Measurements from ENCODE around the gene RETNLB.

RETNLB gene, protein sequence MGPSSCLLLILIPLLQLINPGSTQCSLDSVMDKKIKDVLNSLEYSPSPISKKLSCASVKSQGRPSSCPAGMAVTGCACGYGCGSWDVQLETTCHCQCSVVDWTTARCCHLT

GRCh38 chr3:108757404-108757982 lies at the start of gene RETNLB:
RETNLB (minus strand) TSS chr3:108757410; CDS start chr3:108757185, 225 bp downstream.
- H3K4me3 ChIP-seq (ENCODE audit: low read depth, low read length), result no peak within 1 kb of the TSS

- H3K4me3 ChIP-seq (ENCODE audit: low read depth, low read length), result no peak overlapping the region
Observed at GRCh38 chr3:108806316-108806715, 49.1 kb upstream of the RETNLB start.

DNA sequence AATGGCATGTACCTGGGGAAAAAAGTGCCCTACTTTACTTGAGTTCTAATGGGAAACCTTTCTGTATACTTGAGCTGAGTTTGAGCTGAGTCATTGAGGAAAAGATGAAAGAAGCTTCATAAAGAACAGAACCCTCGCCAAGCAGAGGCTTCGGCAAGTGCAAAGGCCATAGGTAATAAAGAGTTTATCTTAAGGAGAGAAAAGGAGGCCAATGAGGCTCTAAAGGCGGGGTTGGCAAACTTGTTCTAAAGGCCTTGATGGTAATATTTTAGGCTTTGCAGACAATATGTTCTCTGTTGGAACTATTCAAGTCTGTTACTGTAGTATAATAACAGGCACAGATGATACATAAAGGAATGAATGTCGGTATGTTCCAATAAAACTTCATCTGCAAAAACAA lies 47.8 kb upstream of the RETNLB start:
- no peak overlapping the region for H3K4me3 ChIP-seq (ENCODE audit: low read depth, low read length)

- no peak overlapping the region for H3K4me3 ChIP-seq (ENCODE audit: low read depth, low read length)
Observed at GRCh38 chr3:108804437-108804836, 47.2 kb upstream of the RETNLB start.

GRCh38 chr3:108791473-108791872 lies 34.3 kb upstream of the RETNLB start:
- no peak overlapping the region for H3K4me3 ChIP-seq (ENCODE audit: low read depth, low read length)

GRCh38 chr3:108780235-108780634 lies 23.0 kb upstream of the RETNLB start:
- no peak overlapping the region for H3K4me3 ChIP-seq (ENCODE audit: low read depth, low read length)

DNA sequence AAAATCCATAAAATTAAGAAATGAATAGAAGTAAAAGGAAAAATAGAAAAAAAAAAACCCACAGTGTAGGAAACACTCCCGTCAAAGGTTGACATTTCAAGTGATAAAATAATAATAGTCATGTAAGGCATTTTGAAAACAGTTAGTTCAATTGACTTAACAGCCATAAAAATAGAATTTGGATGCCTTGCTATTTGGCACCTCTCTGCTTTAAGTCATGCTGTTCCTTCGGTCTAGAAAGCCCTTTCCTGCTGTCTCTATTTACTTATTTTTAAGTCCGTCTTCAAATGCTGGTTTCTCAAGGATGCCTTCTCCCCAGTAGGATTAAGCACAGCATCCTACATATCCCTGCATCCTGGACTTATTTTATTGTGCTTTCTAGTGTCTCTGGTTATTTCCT lies 22.3 kb upstream of the RETNLB start:
- no peak overlapping the region for H3K4me3 ChIP-seq (ENCODE audit: low read depth, low read length)

DNA sequence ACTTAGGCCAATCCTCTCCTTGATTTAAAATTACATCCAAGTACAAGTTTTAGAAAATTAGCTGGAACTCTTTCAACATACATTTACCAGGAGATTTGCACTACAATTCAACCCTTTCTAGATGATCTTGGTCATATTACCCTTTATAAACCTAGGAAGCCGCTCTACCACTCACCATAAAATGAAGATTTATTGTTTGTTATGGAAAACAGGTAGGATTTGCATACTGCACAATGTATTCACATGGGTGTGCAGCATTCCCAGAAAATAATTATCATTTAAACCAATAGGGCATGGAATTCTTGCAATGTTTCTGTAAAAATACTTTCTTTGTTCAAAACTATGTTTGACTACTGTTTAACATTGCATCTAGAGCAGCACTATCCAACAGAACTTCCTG lies 18.4 kb upstream of the RETNLB start:
- no peak overlapping the region for H3K4me3 ChIP-seq (ENCODE audit: low read depth, low read length)

DNA sequence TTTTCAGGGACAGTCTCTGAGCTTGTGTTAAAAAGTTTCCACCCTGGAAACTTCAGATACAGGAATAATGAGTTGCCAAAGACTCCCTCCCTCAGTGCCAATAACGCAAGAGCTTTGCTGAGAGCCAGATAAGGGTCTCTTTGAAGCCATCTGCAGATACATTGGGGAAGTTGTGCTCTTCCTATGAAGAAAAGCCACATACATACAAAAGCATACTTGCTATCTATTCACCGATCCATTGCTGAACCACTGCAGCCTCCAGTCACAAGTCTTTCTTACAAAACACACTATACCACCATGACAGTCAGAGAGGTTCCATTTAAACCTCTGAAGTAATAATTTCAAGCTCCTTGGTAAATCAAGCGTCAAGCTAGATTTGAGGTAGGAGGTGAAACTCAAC lies 10.0 kb upstream of the RETNLB start:
- no peak overlapping the region for H3K4me3 ChIP-seq (ENCODE audit: low read depth, low read length)

GRCh38 chr3:108755686-108756085 lies 1.5 kb downstream of the RETNLB start:
- no peak overlapping the region for H3K4me3 ChIP-seq (ENCODE audit: low read depth, low read length)

GRCh38 chr3:108744762-108745161 lies 12.4 kb downstream of the RETNLB start:
- no peak overlapping the region for H3K4me3 ChIP-seq (ENCODE audit: low read depth, low read length)

DNA sequence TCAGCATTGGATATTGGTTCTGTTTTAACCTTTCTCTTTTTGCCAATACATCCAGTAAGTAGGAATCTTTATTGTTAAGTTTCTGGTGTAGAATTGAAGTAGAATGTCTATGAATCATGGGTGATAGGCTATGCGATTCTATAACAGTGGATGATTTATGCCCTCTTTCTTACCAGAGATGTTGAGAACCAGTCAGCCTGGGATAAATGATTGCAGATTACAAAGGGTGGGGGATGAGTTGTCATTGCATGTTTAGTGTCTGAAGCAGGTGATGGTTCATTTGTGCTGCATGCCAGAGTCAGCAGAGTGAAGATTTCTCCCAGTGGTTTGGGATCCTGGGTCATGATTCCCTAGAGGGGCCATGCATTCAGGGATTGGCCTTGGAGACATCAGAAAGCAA lies 14.3 kb downstream of the RETNLB start:
- no peak overlapping the region for H3K4me3 ChIP-seq (ENCODE audit: low read depth, low read length)

GRCh38 chr3:108736821-108737220 lies 20.4 kb downstream of the RETNLB start:
- no peak overlapping the region for H3K4me3 ChIP-seq (ENCODE audit: low read depth, low read length)

DNA sequence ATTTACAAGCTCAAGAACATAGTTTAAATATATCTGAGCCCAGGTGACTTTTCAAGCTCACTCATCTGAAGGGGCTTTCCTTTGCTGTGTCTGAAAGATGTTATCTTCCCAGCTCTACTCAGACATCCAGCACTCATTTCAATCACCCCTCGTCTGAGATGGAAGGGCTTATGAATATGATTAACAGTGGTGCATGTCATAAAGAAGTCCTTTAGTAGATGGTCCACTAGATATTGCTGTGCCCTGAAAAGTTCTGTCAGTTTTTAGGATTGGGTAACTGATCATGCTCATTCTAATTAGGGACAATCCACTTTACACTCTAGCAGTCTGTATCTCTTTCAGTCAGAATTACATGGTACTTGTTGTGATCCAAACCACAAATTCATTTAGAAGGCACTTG lies 28.3 kb downstream of the RETNLB start:
- no peak overlapping the region for H3K4me3 ChIP-seq (ENCODE audit: low read depth, low read length)

- no peak overlapping the region for H3K4me3 ChIP-seq (ENCODE audit: low read depth, low read length)
Observed at GRCh38 chr3:108728105-108728504, 29.1 kb downstream of the RETNLB start.

DNA sequence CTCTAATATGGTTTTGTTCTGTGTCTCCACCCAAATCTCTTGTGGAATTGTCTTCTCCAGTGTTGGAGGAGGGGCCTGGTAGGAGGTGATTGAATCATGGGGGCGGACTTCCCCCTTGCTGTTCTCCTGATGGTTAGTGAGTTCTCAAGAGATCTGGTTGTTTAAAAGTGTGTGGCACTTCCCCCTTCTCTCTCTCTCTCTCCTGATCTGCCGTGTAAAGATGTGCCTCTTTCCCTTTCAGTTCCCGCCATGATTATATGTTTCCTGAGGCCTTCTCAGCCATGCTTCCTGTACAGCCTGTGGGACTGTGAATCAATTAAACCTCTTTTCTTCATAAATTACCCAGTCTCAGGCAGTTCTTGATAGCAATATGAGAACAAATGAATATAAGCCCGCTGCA lies 33.1 kb downstream of the RETNLB start:
- H3K4me3 ChIP-seq (ENCODE audit: low read depth, low read length), result no peak overlapping the region

GRCh38 chr3:108722724-108723123 lies 34.5 kb downstream of the RETNLB start:
- H3K4me3 ChIP-seq (ENCODE audit: low read depth, low read length), result no peak overlapping the region

DNA sequence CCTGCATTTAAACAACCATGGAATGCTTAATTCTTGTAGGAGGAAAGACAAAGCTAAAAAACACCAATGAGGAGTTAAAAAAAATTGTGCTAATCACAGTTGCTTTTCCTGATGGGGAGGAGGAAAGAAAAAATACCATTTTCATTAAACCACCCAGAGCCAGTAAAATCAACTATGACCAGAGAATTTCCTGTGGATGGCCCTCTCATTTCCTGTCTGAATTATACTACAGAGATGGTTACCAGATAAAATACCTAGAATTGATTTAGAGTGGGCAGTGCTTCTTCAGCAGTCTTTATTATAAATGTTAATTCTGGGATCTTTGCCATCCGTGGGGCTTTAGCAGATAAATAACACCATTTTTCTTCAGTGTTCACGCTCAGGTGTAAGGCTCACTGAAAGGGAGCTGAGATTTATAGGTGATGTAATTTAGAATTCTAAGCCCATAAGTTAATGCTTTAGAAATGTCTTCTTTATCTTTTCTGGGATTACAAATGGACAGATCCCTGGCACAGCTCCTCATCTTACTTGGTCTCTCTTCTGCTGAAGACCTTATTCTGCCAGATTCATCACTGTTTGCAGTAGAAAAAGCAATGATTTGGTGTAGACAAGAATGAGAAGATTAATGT lies 37.9 kb downstream of the RETNLB start:
- no peak overlapping the region for H3K4me3 ChIP-seq (ENCODE audit: low read depth, low read length)

- H3K4me3 ChIP-seq (ENCODE audit: low read depth, low read length), result no peak overlapping the region
Observed at GRCh38 chr3:108718454-108718853, 38.8 kb downstream of the RETNLB start.

GRCh38 chr3:108713816-108714215 lies 43.4 kb downstream of the RETNLB start:
- H3K4me3 ChIP-seq (ENCODE audit: low read depth, low read length), result no peak overlapping the region

GRCh38 chr3:108713009-108713516 lies 44.1 kb downstream of the RETNLB start:
- no peak overlapping the region for H3K4me3 ChIP-seq (ENCODE audit: low read depth, low read length)

Measured in iPS-11a (cell line).